Right atrium auricular region (tissue), 2 donors: ENCODE results near the gene OXNAD1. TPM values are rescaled to one million over a fixed set of nuclear protein-coding genes. Genes with fewer than 3 reads are reported as not detected.

ENCODE experiments used
- DNase-seq: peaks from one replicate; pipeline ENCODE4 v3.0.0-alpha.2; 2019; ENCODE audit warnings: low spot score
- H3K27ac ChIP-seq, 2 donors: fragments of 200-600 bp; sonication (generic); 1 replicate in 1 of 2; 2 replicates in 1 of 2; pipeline ENCODE4 v1.5.1; 2016 to 2019
- H3K27me3 ChIP-seq, 2 donors: fragments of 200-600 bp; sonication (generic); one replicate each; pipeline versions ENCODE4 v1.5.1 to v1.6.0; 2017 to 2019
- H3K36me3 ChIP-seq: fragments of 200-600 bp; sonication (generic); one replicate; pipeline ENCODE4 v1.5.1; 2016
- H3K4me1 ChIP-seq, 2 donors: fragments of 200-600 bp; sonication (generic); one replicate each; pipeline versions ENCODE4 v1.5.1 to v1.6.0; 2017 to 2019
- H3K4me3 ChIP-seq, 2 donors: fragments of 200-600 bp; sonication (generic); 1 replicate in 1 of 2; 2 replicates in 1 of 2; pipeline ENCODE4 v1.5.1; 2017 to 2019; ENCODE audit warnings: mild to moderate bottlenecking in 1 of 2, moderate library complexity in 1 of 2
- H3K9me3 ChIP-seq, 2 donors: fragments of 200-600 bp; sonication (generic); one replicate each; pipeline ENCODE4 v1.5.1; 2019
- CTCF ChIP-seq, 2 donors: fragments of 200-600 bp; sonication (generic); IDR thresholded peaks; one replicate each; pipeline ENCODE4 v1.5.1; 2019; ENCODE audit warnings: antibody characterized with exemption in 2 of 2
- total RNA-seq, 2 donors: library from RNA; depleted of rRNA; stranded (reverse); fragments of >200 nt; gene quantifications; one replicate each; pipeline ENCODE4 v1.1.0, GENCODE V29; 2016

The OXNAD1 gene
- total RNA-seq, 2 donors from 2014 or later, result 9.8 to 15.7 TPM

GRCh38 chr3:16349986-16350596 lies 85.1 kb downstream of the OXNAD1 start:
- Histone ChIP-seq H3K27ac (no peak overlapping the region), H3K27me3 (no peaks in the 10 kb centered on the region), H3K4me1 (peaks cover 0 to 17% of the 10 kb centered on the region in 2 donors), H3K4me3 (no peak overlapping the region), H3K9me3 (no peaks in the 10 kb centered on the region), H3K36me3 (peaks cover 10% of the 10 kb centered on the region)
- DNase-seq, result no peak
- no peak for TF ChIP-seq CTCF (IDR thresholded peaks at IDR 0.05)

- no peak for TF ChIP-seq CTCF (IDR thresholded peaks at IDR 0.05)
- no peak for DNase-seq
- no peaks in the 10 kb centered on the region for H3K27me3 ChIP-seq
- peaks cover 0 to 17% of the 10 kb centered on the region in 2 donors for H3K4me1 ChIP-seq
- H3K4me3 ChIP-seq, result no peak overlapping the region
- no peak overlapping the region for H3K27ac ChIP-seq
- H3K36me3 ChIP-seq, result peaks cover 10% of the 10 kb centered on the region
- H3K9me3 ChIP-seq, result no peaks in the 10 kb centered on the region
Observed at GRCh38 chr3:16350597-16351318, 85.7 kb downstream of the OXNAD1 start.

GRCh38 chr3:16352428-16352827 lies 87.4 kb downstream of the OXNAD1 start:
- Histone ChIP-seq H3K9me3 (no peaks in the 10 kb centered on the region), H3K4me1 (peaks cover 0 to 17% of the 10 kb centered on the region in 2 donors), H3K27me3 (no peaks in the 10 kb centered on the region), H3K27ac (no peak overlapping the region), H3K36me3 (peaks cover 10% of the 10 kb centered on the region), H3K4me3 (no peak overlapping the region)
- no peak for TF ChIP-seq CTCF (IDR thresholded peaks at IDR 0.05)
- DNase-seq, result no peak

GRCh38 chr3:16354291-16354690 lies 89.3 kb downstream of the OXNAD1 start:
- no peak for TF ChIP-seq CTCF (IDR thresholded peaks at IDR 0.05)
- no peak overlapping the region for H3K4me3 ChIP-seq
- peaks cover 0 to 17% of the 10 kb centered on the region in 2 donors for H3K4me1 ChIP-seq
- H3K36me3 ChIP-seq, result peaks cover 10% of the 10 kb centered on the region
- H3K9me3 ChIP-seq, result no peaks in the 10 kb centered on the region
- DNase-seq, result no peak
- no peak overlapping the region for H3K27ac ChIP-seq
- no peaks in the 10 kb centered on the region for H3K27me3 ChIP-seq

Other genes starting within 250 kb of the OXNAD1 start
- 10 to 100 TPM; 21.7 to 83.1 TPM for gene GALNT15, start 90.5 kb upstream of the OXNAD1 start, total RNA-seq
- 10 to 100 TPM; 17.3 to 17.7 TPM for gene DPH3, start 269 bp upstream of the OXNAD1 start, total RNA-seq
- 10 to 100 TPM; 15.9 to 33.6 TPM for gene RFTN1, start 248.5 kb downstream of the OXNAD1 start, total RNA-seq